DMS 273 treated with DMSO at 0.1 percent for 48 hours (cell line): Measurements from ENCODE around the gene JPT2.
"Not testable (repeated sequence)": the region's sequence is repeated elsewhere in the genome, so short reads cannot be mapped to it uniquely, and the experiment has no call there.

Experiments
- DNase-seq: peaks from one replicate; lab custom pipeline; 2025; lab: John Stamatoyannopoulos, UW

Gene JPT2

DNA sequence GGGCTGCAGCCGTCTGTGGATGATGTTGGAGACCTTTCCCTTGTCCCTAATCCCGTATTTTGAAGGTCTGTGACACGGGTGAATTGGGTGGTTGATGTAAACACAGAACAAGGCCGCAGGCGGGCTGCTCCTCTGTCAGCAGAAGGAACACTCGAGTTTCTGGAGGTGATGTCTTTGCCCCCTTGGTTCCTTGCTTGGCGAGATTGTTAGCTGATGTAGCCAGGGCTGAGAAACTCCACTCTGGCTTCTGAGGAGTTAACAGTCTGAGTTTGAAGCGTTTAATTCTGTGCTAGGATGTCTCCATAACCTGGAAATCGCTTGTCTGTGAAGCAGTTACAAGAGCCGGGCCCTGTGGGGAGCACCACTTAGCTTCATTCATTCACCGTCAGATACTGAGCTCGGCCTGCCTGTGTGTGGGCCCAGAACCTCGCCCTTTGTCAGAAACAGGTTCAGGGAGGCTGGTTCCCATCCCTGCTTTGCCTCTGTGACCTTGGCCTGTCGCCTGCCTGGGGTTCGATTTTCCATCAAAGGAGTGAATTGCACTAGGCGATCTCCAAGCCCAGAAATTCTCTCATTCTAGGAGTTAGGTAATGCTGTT, 29.2 kb downstream of the JPT2 start:
- no peak for DNase-seq

DNA sequence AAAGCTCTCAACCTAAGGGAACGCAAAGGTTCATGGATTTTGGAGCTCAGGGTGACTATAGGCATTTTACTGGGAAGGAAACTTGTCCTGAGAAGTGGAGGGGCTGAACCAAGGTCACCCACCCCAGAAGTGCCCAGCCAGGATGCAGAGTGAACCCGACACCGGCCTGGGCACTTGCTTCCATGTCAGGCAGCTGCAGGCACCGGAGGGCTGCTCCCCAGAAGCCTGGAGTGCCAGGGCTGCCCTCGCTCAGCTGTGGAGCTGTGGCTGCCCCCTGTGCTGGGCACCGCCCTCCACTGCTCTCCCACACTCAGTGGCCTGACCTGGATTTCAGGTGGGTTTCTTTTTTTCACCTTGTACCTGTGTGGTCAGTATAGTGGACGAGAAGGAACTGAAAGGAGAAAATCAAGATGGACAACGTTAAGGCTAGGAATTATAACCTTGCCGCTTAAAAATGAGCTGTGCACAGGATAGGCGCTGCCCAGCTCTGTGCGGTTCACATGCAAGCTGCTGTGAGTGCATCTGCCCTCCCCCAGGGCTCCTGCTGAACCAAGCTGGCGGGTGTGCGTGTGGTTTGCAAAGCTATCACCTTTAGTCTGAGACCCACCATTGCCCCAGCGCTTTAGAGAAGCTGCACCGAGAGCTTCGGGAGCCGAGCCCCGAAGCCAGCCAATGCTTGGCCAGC, 30.1 kb downstream of the JPT2 start:
- no peak for DNase-seq

DNA sequence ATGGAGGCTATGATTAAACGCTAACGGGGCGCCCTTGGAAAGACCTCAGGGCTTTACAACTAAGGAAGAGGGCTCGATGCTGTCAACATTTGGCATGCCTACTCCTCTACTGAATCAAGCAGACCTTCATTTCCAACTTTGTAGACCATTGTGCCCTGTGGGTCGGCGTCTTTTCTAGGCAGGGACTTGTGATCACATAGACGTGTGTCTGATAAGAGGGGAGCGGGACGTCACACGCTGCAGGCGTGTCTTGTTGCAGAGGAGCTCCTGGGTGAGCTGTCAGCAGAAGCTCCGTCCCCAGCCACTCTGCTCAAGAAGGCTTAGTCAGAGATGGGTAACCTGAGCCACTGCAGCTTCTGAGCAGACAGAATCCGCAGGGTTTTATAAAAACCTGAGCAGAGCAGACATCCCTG, 30.7 kb downstream of the JPT2 start:
- peak; percentile 28 for DNase-seq

DNA sequence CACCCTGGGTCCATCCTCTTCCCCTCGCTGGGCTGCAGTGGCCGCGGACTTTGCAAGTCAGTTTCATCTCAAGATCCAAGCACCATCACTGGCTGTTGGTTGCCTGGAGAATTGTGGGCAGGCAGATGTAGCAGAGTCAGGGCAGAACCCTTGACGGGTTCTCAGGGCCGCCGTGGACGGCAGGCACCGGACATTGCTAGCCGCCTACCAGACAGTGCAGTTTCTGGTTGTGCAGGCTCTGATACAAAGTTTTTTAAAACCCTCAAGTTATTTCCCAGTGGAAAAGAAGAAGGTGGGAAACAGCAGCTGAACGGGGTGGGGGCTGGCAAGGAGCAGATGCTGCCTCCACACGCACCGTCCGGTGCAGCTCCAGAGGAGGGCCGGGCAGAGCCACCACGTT, 31.3 kb downstream of the JPT2 start:
- no peak for DNase-seq

DNA sequence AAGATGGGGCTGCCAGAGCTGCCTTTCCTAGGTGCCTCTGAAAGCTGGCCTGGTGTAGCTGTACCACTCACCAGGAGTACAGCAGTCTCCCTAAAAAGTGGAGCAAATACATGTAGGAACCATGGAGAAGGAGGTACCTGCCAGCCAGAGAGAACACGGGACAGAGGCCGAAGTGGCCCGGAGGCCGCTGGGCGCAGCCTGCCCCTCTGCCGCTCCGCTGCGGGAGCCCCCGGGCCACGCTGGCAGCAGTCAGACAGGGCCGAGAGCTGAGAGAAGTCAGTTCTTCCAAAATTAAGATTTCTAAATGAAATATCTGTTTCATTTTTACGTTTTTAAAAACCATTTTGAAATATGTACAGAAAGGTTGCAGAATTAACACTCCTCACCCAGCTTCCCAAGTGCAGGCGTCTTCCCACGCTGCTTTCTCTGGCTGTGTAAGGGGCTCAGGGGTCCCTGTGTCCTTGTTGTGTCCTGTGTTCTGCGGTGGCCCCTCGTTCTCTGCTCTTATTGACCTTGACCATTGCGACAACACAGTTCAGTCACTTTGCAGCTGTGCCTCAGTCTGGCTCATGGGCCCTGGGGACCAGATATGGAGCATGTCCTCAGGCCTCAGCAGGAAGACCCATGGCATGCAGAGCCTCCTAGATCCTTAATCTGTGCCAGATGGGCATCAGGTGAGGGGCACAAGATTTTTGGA, 32.9 kb downstream of the JPT2 start:
- no peak for DNase-seq

DNA sequence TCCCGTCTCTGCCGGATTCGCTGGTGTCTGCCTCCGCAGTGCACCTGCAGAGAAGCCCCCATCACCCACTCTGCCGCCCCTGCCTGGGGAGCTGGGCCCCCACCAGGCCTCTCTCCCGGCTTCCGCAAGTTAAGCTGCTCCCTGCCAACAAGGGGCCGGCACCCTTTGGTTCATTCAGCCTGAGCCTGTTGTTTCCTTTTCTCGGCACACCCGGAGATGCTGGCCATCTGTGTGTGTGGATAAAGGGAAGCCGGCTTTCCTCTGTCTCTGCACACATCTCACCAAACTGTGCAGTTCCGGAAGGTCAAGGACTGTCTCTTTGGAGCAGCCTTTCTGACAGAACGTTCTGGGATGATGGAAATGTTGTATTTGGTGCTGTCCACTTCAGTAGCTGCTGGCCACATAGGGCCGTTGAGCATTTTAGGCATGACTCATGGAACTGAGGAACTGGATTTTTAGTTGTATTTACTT, 34.7 kb downstream of the JPT2 start:
- no peak for DNase-seq

DNA sequence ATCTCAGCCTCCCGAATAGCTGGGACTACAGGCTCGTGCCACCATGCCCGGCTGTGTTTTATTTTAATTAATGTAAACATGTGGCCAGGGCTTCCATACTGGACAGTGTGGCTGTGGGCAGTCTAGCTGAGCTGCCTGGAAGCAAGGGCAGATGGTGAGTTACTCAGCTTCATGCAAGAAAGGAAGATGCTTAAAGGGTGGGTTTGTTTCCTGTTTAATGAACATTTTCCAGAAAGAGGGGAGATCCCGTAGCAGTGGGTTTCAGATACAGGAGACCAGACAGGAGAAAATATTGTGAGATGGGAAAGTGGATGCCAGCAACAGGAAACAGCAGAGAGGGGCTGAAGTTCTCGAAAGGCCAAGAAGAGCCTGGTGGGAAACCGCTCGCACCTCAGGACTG, 35.3 kb downstream of the JPT2 start:
- DNase-seq: no peak

DNA sequence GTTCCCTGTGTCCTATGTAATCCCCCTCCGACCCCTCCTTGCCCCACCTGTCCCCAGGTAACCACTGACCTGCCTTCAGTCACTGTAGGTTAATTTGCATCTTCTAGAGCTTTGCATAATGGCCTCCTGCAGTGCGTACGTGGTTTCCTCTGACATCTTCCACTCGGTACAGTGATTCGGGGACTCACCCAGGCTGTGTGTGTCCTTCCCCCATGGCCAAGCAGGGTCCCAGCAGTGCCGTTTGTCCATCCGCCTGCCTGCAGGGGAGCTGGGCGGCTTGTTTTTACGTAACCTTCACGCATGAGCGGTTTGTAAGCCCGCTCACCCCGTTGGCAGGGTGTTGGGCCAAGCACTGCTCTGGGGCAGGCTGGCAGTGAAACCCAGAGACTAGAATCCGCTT, 35.9 kb downstream of the JPT2 start:
- DNase-seq: no peak

DNA sequence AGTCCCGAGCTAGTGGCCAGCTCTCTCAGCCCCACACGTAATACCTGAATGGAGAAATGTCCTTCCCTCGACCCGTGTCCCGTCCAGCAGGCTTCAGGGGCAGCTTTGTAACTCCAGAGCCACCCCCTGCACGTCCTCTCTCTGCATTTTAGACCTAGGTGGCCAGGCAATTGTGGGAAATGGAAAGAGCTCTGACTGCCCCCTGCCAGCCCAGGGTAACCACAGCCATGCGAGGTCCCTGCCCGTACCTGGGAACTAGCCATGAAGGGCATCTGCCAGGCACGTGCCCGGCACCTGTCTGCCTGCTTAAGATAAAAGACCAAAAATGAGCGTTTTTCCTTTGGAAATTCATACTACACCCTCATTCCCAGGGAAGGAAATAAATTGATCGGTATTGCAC, 37.1 kb downstream of the JPT2 start:
- DNase-seq: no peak

DNA sequence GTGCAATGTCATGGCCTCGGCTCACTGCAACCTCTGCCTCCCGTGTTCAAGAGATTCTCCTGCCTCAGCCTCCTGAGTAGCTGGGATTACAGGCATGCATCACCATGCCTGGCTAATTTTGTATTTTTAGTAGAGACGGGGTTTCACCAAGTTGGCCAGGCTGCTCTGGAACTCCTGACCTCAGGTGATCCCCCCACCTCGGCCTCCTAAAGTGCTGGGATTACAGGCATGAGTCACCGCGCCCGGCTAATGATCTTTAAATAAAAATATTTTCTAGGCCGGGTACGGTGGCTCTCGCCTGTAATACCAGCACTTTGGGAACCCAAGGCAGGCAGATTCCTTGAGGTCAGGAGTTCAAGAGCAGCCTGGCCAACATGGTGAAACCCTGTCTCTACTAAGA, 40.2 kb downstream of the JPT2 start:
- DNase-seq: not testable (repeated sequence)

DNA sequence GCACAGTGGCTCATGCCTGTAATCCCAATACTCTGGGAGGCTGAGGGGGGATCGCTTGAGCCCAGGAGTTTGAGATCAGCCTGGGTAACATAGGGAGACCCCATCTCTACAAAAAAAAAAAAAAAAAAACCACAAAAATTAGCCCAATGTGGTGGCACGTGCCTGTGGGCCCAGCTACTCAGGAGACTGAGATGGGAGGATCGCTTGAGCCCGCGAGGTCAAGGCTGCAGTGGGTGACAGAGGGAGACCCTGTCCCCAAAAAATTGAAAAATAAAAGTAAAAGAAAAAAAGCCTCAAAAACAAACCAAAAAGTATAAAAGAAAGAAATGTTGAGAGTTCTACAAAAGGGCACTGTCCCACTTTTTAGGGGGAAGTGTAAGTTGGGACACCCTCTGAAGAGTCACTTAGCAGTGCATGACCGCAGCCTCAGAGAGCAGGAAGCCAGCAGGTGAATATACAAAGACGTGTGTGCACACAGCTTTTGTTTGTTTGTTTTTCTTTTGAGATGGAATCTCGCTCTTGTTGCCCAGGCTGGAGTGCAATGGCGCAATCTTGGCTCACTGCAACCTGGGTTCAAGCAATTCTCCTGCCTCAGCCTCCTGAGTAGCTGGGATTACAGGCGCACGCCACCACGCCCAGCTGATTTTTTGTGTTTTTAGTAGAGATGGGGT, 41.6 kb downstream of the JPT2 start:
- not testable (repeated sequence) for DNase-seq

DNA sequence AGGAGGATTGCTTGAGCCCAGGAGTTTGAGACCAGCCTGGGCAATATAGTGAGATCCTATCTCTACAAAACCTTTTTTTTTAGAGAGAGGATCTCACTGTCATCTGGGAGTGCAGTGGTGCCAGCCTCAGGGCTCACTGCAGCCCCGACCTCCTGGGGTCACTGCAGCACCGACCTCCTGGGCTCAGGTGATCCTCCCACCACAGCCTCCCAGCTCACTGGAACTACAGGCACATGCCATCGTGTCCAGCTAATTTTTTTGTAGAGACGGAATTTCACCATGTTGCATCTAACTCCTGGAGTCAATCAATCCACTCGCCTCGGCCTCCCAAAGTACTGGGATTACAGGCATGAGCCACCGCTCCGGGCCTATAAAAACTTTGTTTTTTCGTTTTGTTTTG, 43.3 kb downstream of the JPT2 start:
- DNase-seq: no peak

DNA sequence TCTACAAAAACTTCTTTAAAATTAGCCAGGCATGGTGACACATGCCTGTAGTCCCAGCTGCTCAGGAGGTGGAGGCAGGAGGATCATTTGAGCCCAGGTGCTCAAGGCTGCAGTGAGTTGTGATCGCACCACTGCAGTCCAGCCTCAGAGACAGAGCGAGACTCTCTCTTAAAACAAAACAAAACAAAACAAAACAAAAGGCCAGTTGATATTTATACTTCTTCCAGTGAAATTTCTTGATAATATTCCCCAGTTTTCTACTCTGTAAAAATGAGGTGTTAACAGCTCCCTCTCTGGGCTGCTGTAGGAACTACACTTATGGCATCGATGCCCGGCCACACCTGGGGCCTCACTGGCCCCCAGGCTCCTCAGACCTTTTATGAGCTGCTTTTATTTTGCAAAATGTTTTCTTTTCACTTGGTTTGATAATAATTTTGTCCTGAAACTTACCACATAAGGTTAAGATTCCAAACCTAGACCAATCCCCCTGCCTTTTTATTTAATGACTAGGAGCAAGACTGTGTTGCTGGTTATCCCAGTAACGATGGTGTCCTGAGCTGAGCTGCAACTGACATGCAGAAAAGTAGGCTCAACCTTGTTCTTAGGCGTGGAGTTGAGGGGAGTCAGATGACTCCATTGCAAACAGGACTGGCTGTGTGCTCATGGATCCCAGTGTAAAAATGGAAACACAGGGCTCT, 45.5 kb downstream of the JPT2 start:
- DNase-seq: peak; percentile 5

DNA sequence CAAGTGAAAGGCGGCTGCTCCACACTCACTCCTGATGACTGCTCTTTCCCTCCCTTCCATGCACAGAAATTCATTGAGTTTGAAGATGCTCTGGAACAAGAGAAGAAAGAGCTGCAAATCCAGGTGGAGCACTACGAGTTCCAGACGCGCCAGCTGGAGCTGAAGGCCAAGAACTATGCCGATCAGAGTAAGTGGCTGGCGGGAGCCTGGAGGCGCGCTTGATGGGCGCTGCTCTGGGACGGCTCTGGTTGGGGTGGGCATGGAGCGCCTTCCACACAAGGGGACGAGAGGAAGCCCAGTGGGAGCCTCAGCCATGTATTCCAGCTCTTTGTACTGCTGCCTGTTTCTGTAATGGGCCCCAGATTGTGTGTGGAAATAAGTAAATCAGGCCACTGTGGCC, 46.4 kb downstream of the JPT2 start:
- DNase-seq: no peak

DNA sequence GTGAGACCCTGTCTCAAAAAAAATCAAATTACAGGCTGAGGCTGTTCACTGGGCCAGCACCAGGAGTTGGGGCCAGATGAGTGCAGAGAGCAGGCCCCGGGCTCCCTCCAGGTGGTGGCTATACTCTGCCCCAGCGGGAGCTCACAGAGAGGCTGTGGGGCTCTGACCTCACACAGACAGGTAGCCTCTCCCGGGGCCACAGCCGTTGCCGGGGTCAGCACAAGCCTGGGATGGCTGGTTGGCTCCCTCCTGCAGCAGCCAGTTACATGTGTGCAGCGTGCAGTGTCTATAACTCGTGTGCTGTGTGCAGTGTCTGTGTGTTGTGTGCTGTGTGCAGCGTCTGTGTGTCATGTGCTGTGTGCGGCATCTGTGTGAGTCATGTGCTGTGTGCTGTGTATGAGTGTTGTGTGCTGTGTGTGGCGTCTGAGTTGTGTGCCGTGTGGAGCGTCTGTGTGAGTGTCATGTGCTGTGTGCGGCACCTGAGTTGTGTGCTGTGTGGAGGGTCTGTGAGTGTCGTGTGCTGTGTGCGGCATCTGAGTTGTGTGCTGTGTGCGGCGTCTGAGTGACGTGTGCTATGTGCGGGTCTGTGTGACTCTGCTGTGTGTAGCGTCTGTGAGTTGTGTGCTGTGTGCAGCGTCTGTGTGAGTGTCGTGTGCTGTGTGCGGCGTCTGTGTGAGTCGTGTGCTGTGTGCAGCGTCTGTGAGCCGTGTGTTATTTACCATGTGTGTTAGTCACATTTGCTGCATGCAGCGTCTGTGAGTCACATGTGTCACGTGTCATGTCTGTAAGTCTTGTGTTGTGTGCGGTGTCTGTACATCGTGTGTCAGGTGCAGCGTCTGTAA, 48.8 kb downstream of the JPT2 start:
- no peak for DNase-seq

DNA sequence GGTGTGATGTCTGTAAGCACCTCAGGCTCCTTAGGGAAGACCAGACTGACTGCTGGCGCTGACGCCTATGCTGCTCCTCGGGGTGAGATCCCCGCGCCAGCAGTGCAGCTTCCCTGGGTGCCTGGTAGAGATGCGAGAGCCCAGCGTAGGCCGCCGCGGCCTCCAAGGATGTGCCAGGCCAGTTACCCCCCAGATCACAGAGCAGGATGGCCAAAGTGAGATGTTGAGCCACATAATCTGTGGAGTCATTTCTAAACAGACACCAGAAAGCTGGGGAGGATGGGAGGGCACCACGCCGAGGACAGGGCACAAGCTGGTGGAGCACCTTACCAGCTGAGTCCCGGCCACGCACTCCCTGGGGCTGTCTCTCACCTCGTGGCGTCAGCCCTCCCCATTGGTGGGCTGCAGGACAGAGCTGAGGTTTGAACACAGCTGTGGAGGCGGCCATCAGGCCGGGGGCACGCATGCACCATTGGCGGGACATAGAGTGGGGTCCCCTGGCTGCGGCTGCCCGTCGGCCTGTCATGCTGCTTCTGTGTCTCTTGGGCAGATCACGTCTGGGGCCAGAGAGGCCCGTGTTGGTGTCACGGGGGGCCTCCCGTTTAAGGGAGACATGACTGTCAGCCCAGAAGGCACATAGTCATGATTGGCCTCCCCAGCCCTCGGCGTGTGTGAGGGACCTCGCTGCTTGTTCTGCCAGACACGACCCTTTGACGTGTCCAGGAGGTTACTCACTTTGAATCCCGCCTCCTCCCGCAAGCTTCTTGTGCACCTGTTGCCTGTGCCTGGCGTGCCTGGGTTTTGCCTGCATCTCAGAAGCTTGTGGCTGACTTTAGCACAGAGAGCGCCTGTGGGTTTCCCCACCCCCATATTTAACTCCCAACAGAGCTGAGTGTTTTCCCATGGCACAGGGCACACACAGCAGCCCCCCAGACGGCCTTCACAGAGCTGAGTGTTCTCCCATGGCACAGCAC, 49.9 kb downstream of the JPT2 start:
- DNase-seq: no peak

DNA sequence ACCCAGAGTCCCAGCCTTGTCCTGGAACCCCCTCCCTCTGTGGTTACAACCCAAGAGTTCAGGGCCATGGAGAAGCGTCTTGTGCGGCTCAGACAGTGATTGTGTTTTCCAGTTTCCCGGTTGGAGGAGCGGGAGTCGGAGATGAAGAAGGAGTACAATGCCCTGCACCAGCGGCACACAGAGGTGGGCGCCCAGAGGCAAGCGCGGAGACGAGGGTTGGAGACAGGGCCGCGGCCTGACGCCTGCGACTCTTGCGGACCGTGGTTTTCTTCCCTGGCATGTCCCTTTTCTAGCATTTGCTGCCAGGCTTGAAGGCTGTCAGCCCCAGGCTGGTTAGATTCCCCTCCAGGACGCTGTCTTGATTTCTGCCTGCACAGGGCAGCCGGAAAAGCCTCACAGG, 50.9 kb downstream of the JPT2 start:
- DNase-seq: no peak

DNA sequence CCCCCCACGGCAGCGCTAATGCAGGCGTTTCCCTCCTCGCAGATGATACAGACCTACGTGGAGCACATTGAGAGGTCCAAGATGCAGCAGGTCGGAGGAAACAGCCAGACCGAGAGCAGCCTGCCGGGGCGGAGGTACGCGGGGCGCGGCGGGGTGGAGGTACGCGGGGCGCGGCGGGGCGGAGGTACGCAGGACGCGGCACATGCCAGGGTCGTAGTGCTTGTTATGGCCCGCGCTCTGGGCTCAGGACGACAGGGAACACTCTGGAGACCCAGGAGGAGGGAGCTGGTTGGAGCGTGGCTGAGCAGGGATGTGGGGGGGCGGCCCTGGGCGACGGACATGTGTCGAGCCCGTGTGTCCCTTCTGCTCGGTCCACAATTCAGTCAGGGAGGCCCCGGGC, 51.4 kb downstream of the JPT2 start:
- no peak for DNase-seq

DNA sequence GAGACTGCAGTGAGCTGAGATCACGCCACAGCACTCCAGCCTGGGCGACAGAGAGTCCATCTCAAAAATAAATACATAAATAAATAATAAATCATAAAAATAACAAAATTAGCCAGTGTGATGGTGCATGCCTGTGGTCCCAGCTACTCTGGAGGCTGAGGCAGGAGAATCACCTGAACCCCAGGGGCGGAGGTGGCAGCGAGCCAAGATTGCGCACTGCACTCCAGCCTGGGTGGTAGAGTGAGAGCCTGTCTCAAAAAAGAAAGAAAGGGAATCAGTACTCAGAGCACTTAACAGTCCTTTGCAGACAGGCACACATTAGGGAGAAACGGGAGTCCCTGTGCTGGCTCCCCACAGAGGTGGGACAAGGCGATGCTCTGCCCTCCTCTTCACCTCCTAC, 53.0 kb downstream of the JPT2 start:
- no peak for DNase-seq

DNA sequence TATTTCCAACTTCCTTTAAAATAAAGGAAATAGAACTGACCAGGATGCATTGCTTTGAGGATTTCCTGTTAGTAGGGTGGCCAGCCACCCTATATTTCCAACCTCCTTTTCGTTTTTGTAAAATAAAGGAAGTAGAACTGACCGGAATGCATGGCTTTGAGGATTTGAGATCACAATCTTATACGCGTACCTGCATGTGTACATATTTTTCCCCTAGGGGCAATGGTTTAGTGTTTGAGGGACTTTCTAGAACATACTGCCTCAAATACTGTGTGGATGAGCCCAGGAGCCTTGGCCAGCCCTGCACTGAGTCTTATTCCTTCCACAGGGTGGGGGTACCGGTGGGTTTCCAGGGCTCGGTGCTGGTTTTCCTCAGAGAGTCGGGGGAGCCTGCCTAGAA, 53.5 kb downstream of the JPT2 start:
- no peak for DNase-seq
